IMR-90 (cell line): Measurements from ENCODE around the gene CFAP61. TPM values are rescaled to one million over a fixed set of nuclear protein-coding genes. Genes with fewer than 3 reads are reported as not detected.

ENCODE experiments used
- ATAC-seq: fragments of 200-7000 bp; cut with Tn5 transposase; 2 replicates; pipeline ENCODE4 v1.9.1; 2020; ENCODE audit warnings: low read depth, mild to moderate bottlenecking, moderate library complexity
- BruUV-seq: library from RNA; stranded (reverse); fragments of 400-500 nt; replicated peaks from 2 replicates; lab custom pipeline; 2021; lab: Mats Ljungman, UMichigan
- CTCF ChIA-PET: fragments of 300-600 bp; formaldehyde crosslinking; extraction: SDS; loops from one replicate; lab custom pipeline; 2021; ENCODE audit warnings: antibody characterized with exemption; lab: Yijun Ruan, JAX
- POLR2A ChIA-PET: fragments of 300-600 bp; sonication (Branson Sonifier 250); formaldehyde crosslinking; loops from one replicate; lab custom pipeline; 2022; ENCODE audit warnings: antibody characterized with exemption; ENCODE audit not compliant: unreplicated experiment; lab: Charles Lee
- DNase-seq: peaks from one replicate; pipeline ENCODE4 v3.0.0; 2013
- H2AFZ ChIP-seq: replicated peaks from 2 replicates; pipeline ENCODE3; 2013; ENCODE audit warnings: low read length, mild to moderate bottlenecking; ENCODE audit not compliant: poor library complexity
- H2AK5ac ChIP-seq: 2 replicates; pipeline ENCODE4 v1.6.1; 2013; ENCODE audit warnings: low read depth, low read length, inconsistent platforms
- H2AK9ac ChIP-seq: replicated peaks from 2 replicates; pipeline ENCODE3; 2013; ENCODE audit warnings: mild to moderate bottlenecking, low read depth, low read length, moderate library complexity; ENCODE audit not compliant: poor library complexity
- H2BK120ac ChIP-seq: 2 replicates; pipeline ENCODE4 v1.6.1; 2013; ENCODE audit warnings: low read depth, low read length, inconsistent platforms
- H2BK15ac ChIP-seq: 3 replicates; pipeline ENCODE4 v1.6.1; 2013; ENCODE audit warnings: low read depth, low read length, inconsistent platforms
- H2BK20ac ChIP-seq: 2 replicates; pipeline ENCODE4 v1.6.1; 2013; ENCODE audit warnings: low read depth, mild to moderate bottlenecking, inconsistent platforms, low read length, moderate library complexity
- H2BK5ac ChIP-seq: 2 replicates; pipeline ENCODE4 v1.6.1; 2013; ENCODE audit warnings: mild to moderate bottlenecking, low read depth, low read length, inconsistent platforms; ENCODE audit not compliant: poor library complexity, severe bottlenecking
- H3K14ac ChIP-seq: replicated peaks from 2 replicates; pipeline ENCODE4 v1.6.1; 2013; ENCODE audit warnings: low read depth, low read length, inconsistent platforms
- H3K18ac ChIP-seq: 2 replicates; pipeline ENCODE4 v1.6.1; 2013; ENCODE audit warnings: low read depth, low read length, control low read depth
- H3K23ac ChIP-seq: 2 replicates; pipeline ENCODE4 v1.6.1; 2013; ENCODE audit warnings: low read depth, low read length, inconsistent platforms
- H3K27ac ChIP-seq: 2 replicates; pipeline ENCODE4 v1.5.1; 2013; ENCODE audit warnings: mild to moderate bottlenecking, control low read depth, low read length; ENCODE audit not compliant: insufficient read depth
- H3K27me3 ChIP-seq: 2 replicates; pipeline ENCODE4 v1.6.1; 2013; ENCODE audit warnings: low read length; ENCODE audit not compliant: control insufficient read depth, insufficient read depth
- H3K36me3 ChIP-seq: 2 replicates; pipeline ENCODE4 v1.6.1; 2013; ENCODE audit warnings: low read length, mixed read lengths; ENCODE audit not compliant: control insufficient read depth, insufficient read depth
- H3K4ac ChIP-seq: 2 replicates; pipeline ENCODE4 v1.6.1; 2013; ENCODE audit warnings: low read depth, low read length, inconsistent platforms
- H3K4me1 ChIP-seq: 2 replicates; pipeline ENCODE4 v1.6.1; 2013; ENCODE audit warnings: low read length, mixed read lengths; ENCODE audit not compliant: control insufficient read depth, insufficient read depth
- H3K4me2 ChIP-seq: 2 replicates; pipeline ENCODE4 v1.6.1; 2013; ENCODE audit warnings: low read depth, mild to moderate bottlenecking, control low read depth, low read length, moderate library complexity
- H3K4me3 ChIP-seq: 2 replicates; pipeline ENCODE4 v1.5.1; 2013; ENCODE audit warnings: low read depth, mild to moderate bottlenecking, control low read depth, low read length, moderate library complexity; ENCODE audit not compliant: insufficient read depth
- H3K56ac ChIP-seq: 2 replicates; pipeline ENCODE4 v1.6.1; 2013; ENCODE audit warnings: low read length, inconsistent platforms; ENCODE audit not compliant: insufficient read depth; ENCODE audit errors: extremely low read depth
- H3K79me1 ChIP-seq, 2 experiments: 2 replicates each; pipeline ENCODE4 v1.6.1; 2013; ENCODE audit warnings: low read length in 2 of 2, inconsistent platforms in 1 of 2, low read depth in 1 of 2
- H3K9ac ChIP-seq: 2 replicates; pipeline ENCODE4 v1.6.1; 2013; ENCODE audit warnings: low read depth, low read length, control low read depth
- H3K9me1 ChIP-seq: 2 replicates; pipeline ENCODE4 v1.6.1; 2013; ENCODE audit warnings: low read length, inconsistent platforms; ENCODE audit not compliant: insufficient read depth
- H3K9me3 ChIP-seq: 2 replicates; pipeline ENCODE4 v1.6.1; 2013; ENCODE audit warnings: low read length; ENCODE audit not compliant: control insufficient read depth, insufficient read depth
- H4K20me1 ChIP-seq: 2 replicates; pipeline ENCODE4 v1.6.1; 2013; ENCODE audit warnings: low read length, inconsistent platforms; ENCODE audit not compliant: insufficient read depth
- H4K5ac ChIP-seq: 2 replicates; pipeline ENCODE4 v1.6.1; 2013; ENCODE audit warnings: mild to moderate bottlenecking, low read depth, low read length, control low read depth
- H4K8ac ChIP-seq, 2 experiments: 2 replicates each; pipeline ENCODE4 v1.6.1; 2013; ENCODE audit warnings: low read depth in 2 of 2, low read length in 2 of 2, control low read depth in 1 of 2, inconsistent platforms in 1 of 2
- H4K91ac ChIP-seq: 2 replicates; pipeline ENCODE4 v1.6.1; 2013; ENCODE audit warnings: low read depth, low read length, inconsistent platforms; ENCODE audit not compliant: insufficient read depth
- BHLHE40 ChIP-seq: fragments of 150-350 bp; IDR thresholded peaks from 2 replicates; pipeline ENCODE4 v1.6.1; 2016; ENCODE audit warnings: mild to moderate bottlenecking, low read depth, low read length
- CEBPB ChIP-seq: IDR thresholded peaks from 2 replicates; pipeline ENCODE4 v1.6.1; 2012; ENCODE audit warnings: low read depth, low read length, improper control_type of control experiment
- CHD1 ChIP-seq: IDR thresholded peaks from 2 replicates; pipeline ENCODE4 v1.6.1; 2012; ENCODE audit warnings: low read depth, low read length, improper control_type of control experiment
- FOS ChIP-seq: fragments of 150-350 bp; IDR thresholded peaks from 2 replicates; pipeline ENCODE4 v1.6.1; 2016; ENCODE audit warnings: low read depth, low read length
- MAFK ChIP-seq: IDR thresholded peaks from 2 replicates; pipeline ENCODE4 v1.6.1; 2012; ENCODE audit warnings: low read depth, low read length, improper control_type of control experiment
- MAZ ChIP-seq: IDR thresholded peaks from 2 replicates; pipeline ENCODE4 v1.6.1; 2012; ENCODE audit warnings: low read depth, mild to moderate bottlenecking, low read length, improper control_type of control experiment, moderate library complexity, borderline replicate concordance
- MXI1 ChIP-seq: IDR thresholded peaks from 2 replicates; pipeline ENCODE4 v1.6.1; 2012; ENCODE audit warnings: low read depth, mild to moderate bottlenecking, low read length, moderate library complexity, borderline replicate concordance
- NFE2L2 ChIP-seq: fragments of 150-350 bp; IDR thresholded peaks from 2 replicates; pipeline ENCODE4 v1.6.1; 2016; ENCODE audit warnings: low read depth, mild to moderate bottlenecking, low read length
- POLR2A ChIP-seq: IDR thresholded peaks from 2 replicates; pipeline ENCODE4 v1.6.1; 2012; ENCODE audit warnings: mild to moderate bottlenecking, low read depth, low read length
- RAD21 ChIP-seq: IDR thresholded peaks from 2 replicates; pipeline ENCODE4 v1.6.1; 2012; ENCODE audit warnings: low read length, improper control_type of control experiment
- RCOR1 ChIP-seq: IDR thresholded peaks from 2 replicates; pipeline ENCODE4 v1.6.1; 2012; ENCODE audit warnings: mild to moderate bottlenecking, low read length, improper control_type of control experiment; ENCODE audit not compliant: insufficient replicate concordance
- RFX5 ChIP-seq: IDR thresholded peaks from 2 replicates; pipeline ENCODE4 v1.8.0; 2012; ENCODE audit warnings: low read depth, mild to moderate bottlenecking, low read length, moderate library complexity
- SMC3 ChIP-seq: fragments of 150-350 bp; IDR thresholded peaks from 2 replicates; pipeline ENCODE4 v1.6.1; 2016; ENCODE audit warnings: low read depth, mild to moderate bottlenecking, antibody characterized with exemption, low read length, moderate library complexity
- WGBS, 2 experiments: methylation state at CpG; one replicate each; pipeline versions ENCODE4 v1.1.5 to v1.1.7; 2013; ENCODE audit warnings: missing lambda C conversion rate in 2 of 2; ENCODE audit not compliant: insufficient read length in 1 of 2; ENCODE audit errors: extremely low coverage in 2 of 2; 5-methylcytosine and 5-hydroxymethylcytosine counted together
- dilution Hi-C: fragments of 300-500 bp; cut with HindIII; formaldehyde crosslinking; loops from one replicate; pipeline ENCODE4 v1.14.3; 2018; ENCODE audit warnings: low sequenced_read_pairs; ENCODE audit not compliant: unreplicated experiment
- in situ Hi-C: fragments of 300-500 bp; cut with MboI; formaldehyde crosslinking; loops from 3 replicates; pipeline ENCODE4 v1.14.3; 2019; ENCODE audit warnings: low sequenced_read_pairs, inconsistent platforms, mixed read lengths
- intact Hi-C: fragments of 100-400 bp; cut with micrococcal nuclease; formaldehyde crosslinking; loops from 2 replicates; pipeline ENCODE4 v1.10.0; 2022
- polyA plus RNA-seq, 3 experiments: library from polyadenylated mRNA; depleted of rRNA; stranded (reverse); fragments of >200 nt; gene quantifications; 2 replicates each; pipeline ENCODE4 v1.2.3, GENCODE V29; 2012; ENCODE audit warnings: low replicate concordance in 1 of 3
- total RNA-seq: library from RNA; depleted of rRNA; stranded (reverse); fragments of >200 nt; gene quantifications from 2 replicates; pipeline ENCODE4 v1.2.3, GENCODE V29; 2012
- TF ChIP-seq, protein P1 (sequence below): fragments of 150-350 bp; IDR thresholded peaks from 2 replicates; pipeline ENCODE4 v1.6.1; 2017; ENCODE audit warnings: mild to moderate bottlenecking, antibody characterized with exemption, low read length, low read depth
- TF ChIP-seq, protein P2 (sequence below): fragments of 150-350 bp; IDR thresholded peaks from 2 replicates; pipeline ENCODE4 v1.6.1; 2016; ENCODE audit warnings: low read depth, mild to moderate bottlenecking, low read length, moderate library complexity, borderline replicate concordance
- TF ChIP-seq, protein P3 (sequence below): conservative IDR thresholded peaks from 2 replicates; pipeline ENCODE4 v1.5.1; 2012; ENCODE audit warnings: mild to moderate bottlenecking, low read depth, low read length, improper control_type of control experiment

Gene CFAP61
- total and polyA plus RNA-seq, 2 of the 4 experiments (the other 2 are of a cell fraction): 0.07 TPM; not detected in 1

DNA sequence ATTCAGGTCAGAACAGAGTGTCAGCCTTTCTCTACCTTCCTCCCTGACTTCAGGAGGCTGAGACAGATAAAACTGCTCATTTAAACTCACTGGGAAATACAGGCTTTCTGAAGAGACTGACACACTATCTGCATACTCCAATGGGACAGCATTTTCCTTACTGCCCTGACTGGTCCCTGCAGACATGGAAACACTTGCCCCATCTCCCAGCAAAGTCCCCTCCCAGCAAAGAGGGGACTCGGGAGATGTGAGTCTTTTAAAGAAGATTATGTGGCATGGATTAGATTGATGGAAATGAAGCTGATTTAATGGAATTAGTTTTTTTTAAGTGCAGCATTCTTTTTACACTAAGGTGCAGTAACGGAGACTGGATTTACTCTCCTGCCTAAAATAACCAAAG, 90.8 kb downstream of the CFAP61 start:
- Histone ChIP-seq H2BK15ac (no peak overlapping the region), H3K9ac (no peak overlapping the region), H4K91ac (no peak overlapping the region), H3K79me1 (no peaks in the 10 kb centered on the region), H2BK120ac (no peak overlapping the region), H3K9me1 (no peaks in the 10 kb centered on the region), H3K14ac (no peak overlapping the region), H3K4me3 (no peak overlapping the region), H3K18ac (no peak overlapping the region), H3K4me2 (no peak overlapping the region), H2BK5ac (no peak overlapping the region), H2BK20ac (no peak overlapping the region), H4K5ac (no peak overlapping the region), H3K4ac (no peak overlapping the region), H3K9me3 (no peaks in the 10 kb centered on the region), H3K4me1 (no peaks in the 10 kb centered on the region), H3K27me3 (no peaks in the 10 kb centered on the region), H4K20me1 (no peaks in the 10 kb centered on the region), H4K8ac (no peak overlapping the region), H2AK9ac (no peak overlapping the region), H2AK5ac (no peak overlapping the region), H3K36me3 (no peaks in the 10 kb centered on the region), H3K56ac (no peak overlapping the region), H2AFZ (no peak overlapping the region), H3K23ac (no peak overlapping the region), H3K27ac (no peak overlapping the region)
- ChIA-PET POLR2A (no interaction called here), CTCF (no interaction called here)
- dilution Hi-C loops (no loop called here), intact Hi-C loops (no loop called here), in situ Hi-C loops (no loop called here)
- WGBS, 2 experiments: no CpG with 5 or more reads among the region's 2 CpGs
- ATAC-seq: no peak
- no TSS peak for BruUV-seq
- TF ChIP-seq FOS: no peak
- no peak for TF ChIP-seq MAZ
- TF ChIP-seq, protein P1, sequence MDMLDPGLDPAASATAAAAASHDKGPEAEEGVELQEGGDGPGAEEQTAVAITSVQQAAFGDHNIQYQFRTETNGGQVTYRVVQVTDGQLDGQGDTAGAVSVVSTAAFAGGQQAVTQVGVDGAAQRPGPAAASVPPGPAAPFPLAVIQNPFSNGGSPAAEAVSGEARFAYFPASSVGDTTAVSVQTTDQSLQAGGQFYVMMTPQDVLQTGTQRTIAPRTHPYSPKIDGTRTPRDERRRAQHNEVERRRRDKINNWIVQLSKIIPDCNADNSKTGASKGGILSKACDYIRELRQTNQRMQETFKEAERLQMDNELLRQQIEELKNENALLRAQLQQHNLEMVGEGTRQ: no peak
- TF ChIP-seq BHLHE40: no peak
- no peak for TF ChIP-seq RAD21
- TF ChIP-seq, protein P2, sequence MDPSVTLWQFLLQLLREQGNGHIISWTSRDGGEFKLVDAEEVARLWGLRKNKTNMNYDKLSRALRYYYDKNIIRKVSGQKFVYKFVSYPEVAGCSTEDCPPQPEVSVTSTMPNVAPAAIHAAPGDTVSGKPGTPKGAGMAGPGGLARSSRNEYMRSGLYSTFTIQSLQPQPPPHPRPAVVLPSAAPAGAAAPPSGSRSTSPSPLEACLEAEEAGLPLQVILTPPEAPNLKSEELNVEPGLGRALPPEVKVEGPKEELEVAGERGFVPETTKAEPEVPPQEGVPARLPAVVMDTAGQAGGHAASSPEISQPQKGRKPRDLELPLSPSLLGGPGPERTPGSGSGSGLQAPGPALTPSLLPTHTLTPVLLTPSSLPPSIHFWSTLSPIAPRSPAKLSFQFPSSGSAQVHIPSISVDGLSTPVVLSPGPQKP: no peak
- no peak for TF ChIP-seq CEBPB
- no peak for TF ChIP-seq MXI1
- TF ChIP-seq POLR2A: no peak
- no peak for TF ChIP-seq RFX5
- no peak for TF ChIP-seq RCOR1
- TF ChIP-seq MAFK: no peak
- TF ChIP-seq, protein P3, sequence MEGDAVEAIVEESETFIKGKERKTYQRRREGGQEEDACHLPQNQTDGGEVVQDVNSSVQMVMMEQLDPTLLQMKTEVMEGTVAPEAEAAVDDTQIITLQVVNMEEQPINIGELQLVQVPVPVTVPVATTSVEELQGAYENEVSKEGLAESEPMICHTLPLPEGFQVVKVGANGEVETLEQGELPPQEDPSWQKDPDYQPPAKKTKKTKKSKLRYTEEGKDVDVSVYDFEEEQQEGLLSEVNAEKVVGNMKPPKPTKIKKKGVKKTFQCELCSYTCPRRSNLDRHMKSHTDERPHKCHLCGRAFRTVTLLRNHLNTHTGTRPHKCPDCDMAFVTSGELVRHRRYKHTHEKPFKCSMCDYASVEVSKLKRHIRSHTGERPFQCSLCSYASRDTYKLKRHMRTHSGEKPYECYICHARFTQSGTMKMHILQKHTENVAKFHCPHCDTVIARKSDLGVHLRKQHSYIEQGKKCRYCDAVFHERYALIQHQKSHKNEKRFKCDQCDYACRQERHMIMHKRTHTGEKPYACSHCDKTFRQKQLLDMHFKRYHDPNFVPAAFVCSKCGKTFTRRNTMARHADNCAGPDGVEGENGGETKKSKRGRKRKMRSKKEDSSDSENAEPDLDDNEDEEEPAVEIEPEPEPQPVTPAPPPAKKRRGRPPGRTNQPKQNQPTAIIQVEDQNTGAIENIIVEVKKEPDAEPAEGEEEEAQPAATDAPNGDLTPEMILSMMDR: no peak
- no peak for TF ChIP-seq NFE2L2
- TF ChIP-seq CHD1: no peak
- TF ChIP-seq SMC3: no peak
- DNase-seq: no peak
